ENCODE results near the gene CDH23. TPM values are rescaled to one million over a fixed set of nuclear protein-coding genes. Genes with fewer than 3 reads are reported as not detected.

The CDH23 gene
- total and polyA plus RNA-seq, 9 of the 15 experiments (the other 6 are each of a cell fraction or from before 2014, with no cell fraction given): 0.18 to 1.2 (median 0.47) TPM

GRCh38 chr10:71713135-71714030, 316.7 kb downstream of the CDH23 start (continued):
- TF ChIP-seq ZBTB11 (CRISPR knock-in tag; IDR thresholded peaks at IDR 0.05) (peak in 1 of 3 experiments; percentile 60; a peak in 2 of 6 replicates), ZNF717 (CRISPR knock-in tag; IDR thresholded peaks at IDR 0.05) (no peak), FOXJ2 (tag; IDR thresholded peaks at IDR 0.05) (no peak), DPF2 (IDR thresholded peaks at IDR 0.05) (no peak), ELF2 (CRISPR knock-in tag; IDR thresholded peaks at IDR 0.05) (no peak), ID3 (CRISPR knock-in tag; IDR thresholded peaks at IDR 0.05) (no peak), ID3 (tag; IDR thresholded peaks at IDR 0.05) (no peak), NRF1 (conservative IDR thresholded peaks at IDR 0.05 in 1 of 2, IDR thresholded peaks at IDR 0.05 in 1 of 2) (no peak; a peak in 1 of 4 replicates), U2AF1 (optimal IDR thresholded peaks at IDR 0.05; ENCODE audit: low read depth, low read length) (no peak), HINFP (tag; conservative IDR thresholded peaks at IDR 0.05; ENCODE audit: low read depth) (no peak), NR0B1 (IDR thresholded peaks at IDR 0.05; ENCODE audit: partially characterized antibody) (no peak), DNMT1 (IDR thresholded peaks at IDR 0.05) (no peak), ZKSCAN1 (IDR thresholded peaks at IDR 0.05; ENCODE audit: low read depth, low read length) (no peak), PHF21A (IDR thresholded peaks at IDR 0.05; ENCODE audit: borderline replicate concordance, low read depth) (no peak), ZNF212 (CRISPR knock-in tag; IDR thresholded peaks at IDR 0.05) (no peak), TCF7 (IDR thresholded peaks at IDR 0.05; ENCODE audit: borderline replicate concordance) (no peak), TCF3 (CRISPR knock-in tag; IDR thresholded peaks at IDR 0.05) (no peak), PCBP2 (IDR thresholded peaks at IDR 0.05; ENCODE audit: low read depth, low read length, poor library complexity, severe bottlenecking) (no peak), RBFOX2 (IDR thresholded peaks at IDR 0.05; ENCODE audit: low read depth, low read length) (peak; percentile 28; the same call in 1 of the 2 replicates)
